A549 (cell line): ENCODE data around the gene ASB11.
A peak's percentile ranks its signal among the peaks of the same experiment; 100 is the strongest.

Source experiments
- EHMT2 ChIP-seq: fragments of 200-600 bp; sonication (generic); IDR thresholded peaks from 2 replicates; pipeline ENCODE4 v1.6.1; 2016; ENCODE audit warnings: antibody characterized with exemption, low read depth, mild to moderate bottlenecking, moderate library complexity
- ESRRA ChIP-seq: fragments of 150-350 bp; IDR thresholded peaks from 2 replicates; pipeline ENCODE4 v1.6.1; 2014; ENCODE audit warnings: mild to moderate bottlenecking, low read length, borderline replicate concordance
- PHF8 ChIP-seq: fragments of 200-600 bp; sonication (generic); IDR thresholded peaks from 2 replicates; pipeline ENCODE4 v1.6.1; 2016; ENCODE audit warnings: low read depth, mild to moderate bottlenecking, antibody characterized with exemption, moderate library complexity, borderline replicate concordance
- RFX5 ChIP-seq: fragments of 450-650 bp; IDR thresholded peaks from 2 replicates; pipeline ENCODE4 v1.7.1; 2014; ENCODE audit warnings: antibody characterized with exemption, mild to moderate bottlenecking, moderate library complexity
- TF ChIP-seq, protein P1 (sequence below): fragments of >200 bp; sonication (Bioruptor Twin); formaldehyde crosslinking; IDR thresholded peaks from 3 replicates; pipeline ENCODE4 v1.5.1; 2016
- TF ChIP-seq, protein P2 (sequence below): IDR thresholded peaks from 2 replicates; pipeline ENCODE4 v1.6.1; 2012; ENCODE audit warnings: low read depth, borderline replicate concordance

- TF ChIP-seq, protein P1, sequence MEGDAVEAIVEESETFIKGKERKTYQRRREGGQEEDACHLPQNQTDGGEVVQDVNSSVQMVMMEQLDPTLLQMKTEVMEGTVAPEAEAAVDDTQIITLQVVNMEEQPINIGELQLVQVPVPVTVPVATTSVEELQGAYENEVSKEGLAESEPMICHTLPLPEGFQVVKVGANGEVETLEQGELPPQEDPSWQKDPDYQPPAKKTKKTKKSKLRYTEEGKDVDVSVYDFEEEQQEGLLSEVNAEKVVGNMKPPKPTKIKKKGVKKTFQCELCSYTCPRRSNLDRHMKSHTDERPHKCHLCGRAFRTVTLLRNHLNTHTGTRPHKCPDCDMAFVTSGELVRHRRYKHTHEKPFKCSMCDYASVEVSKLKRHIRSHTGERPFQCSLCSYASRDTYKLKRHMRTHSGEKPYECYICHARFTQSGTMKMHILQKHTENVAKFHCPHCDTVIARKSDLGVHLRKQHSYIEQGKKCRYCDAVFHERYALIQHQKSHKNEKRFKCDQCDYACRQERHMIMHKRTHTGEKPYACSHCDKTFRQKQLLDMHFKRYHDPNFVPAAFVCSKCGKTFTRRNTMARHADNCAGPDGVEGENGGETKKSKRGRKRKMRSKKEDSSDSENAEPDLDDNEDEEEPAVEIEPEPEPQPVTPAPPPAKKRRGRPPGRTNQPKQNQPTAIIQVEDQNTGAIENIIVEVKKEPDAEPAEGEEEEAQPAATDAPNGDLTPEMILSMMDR = peak; percentile 70
- TF ChIP-seq RFX5 (no peak), EHMT2 (no peak), ESRRA (no peak), PHF8 (no peak)
- TF ChIP-seq, protein P2, sequence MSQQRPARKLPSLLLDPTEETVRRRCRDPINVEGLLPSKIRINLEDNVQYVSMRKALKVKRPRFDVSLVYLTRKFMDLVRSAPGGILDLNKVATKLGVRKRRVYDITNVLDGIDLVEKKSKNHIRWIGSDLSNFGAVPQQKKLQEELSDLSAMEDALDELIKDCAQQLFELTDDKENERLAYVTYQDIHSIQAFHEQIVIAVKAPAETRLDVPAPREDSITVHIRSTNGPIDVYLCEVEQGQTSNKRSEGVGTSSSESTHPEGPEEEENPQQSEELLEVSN = no peak
Observed at GRCh38 chrX:15242899-15243555, 72.4 kb downstream of the ASB11 start.
